Amniotic stem cell (primary cell): ENCODE data around the gene SCFD2.

Experiments
- DNase-seq: peaks from one replicate; lab custom pipeline; 2025; lab: John Stamatoyannopoulos, UW

Gene SCFD2

GRCh38 chr4:52824603-52825459 lies 541.0 kb downstream of the SCFD2 start:
- no peak for DNase-seq

GRCh38 chr4:52824270-52824602 lies 541.6 kb downstream of the SCFD2 start:
- no peak for DNase-seq

GRCh38 chr4:52823702-52824092 lies 542.2 kb downstream of the SCFD2 start:
- no peak for DNase-seq
